M059J (cell line): ENCODE measurements around the gene TRPV5. TPM values are rescaled to one million over a fixed set of nuclear protein-coding genes. Genes with fewer than 3 reads are reported as not detected.

Experiments
- total RNA-seq: library from RNA; depleted of rRNA; stranded (reverse); fragments of >200 nt; shearing (Covaris generic); gene quantifications from 2 replicates; pipeline ENCODE4 v1.2.3, GENCODE V29; 2014; rRNA removed

Gene TRPV5
- total RNA-seq, 1 experiment from 2014 or later = not detected

Other genes with a start within 250 kb of the TRPV5 start
- gene PRSS1, start 184.3 kb downstream of the TRPV5 start, total RNA-seq = not detected in 2 replicates
- gene PRSS2, start 162.8 kb downstream of the TRPV5 start, total RNA-seq = not detected in 2 replicates
- gene EPHB6, start 78.7 kb downstream of the TRPV5 start, total RNA-seq = 0.02 TPM in 1 of 2 replicates, not detected in the other
- not detected in 2 replicates for gene TRPV6, start 48.0 kb downstream of the TRPV5 start, total RNA-seq
- not detected in 2 replicates for gene LLCFC1, start 5.7 kb upstream of the TRPV5 start, total RNA-seq
- 3.9 TPM in 1 of 2 replicates, not detected in the other for gene KEL, start 28.6 kb upstream of the TRPV5 start, total RNA-seq
- not detected in 2 replicates for gene OR9A2, start 93.4 kb upstream of the TRPV5 start, total RNA-seq
- gene OR6V1, start 118.6 kb upstream of the TRPV5 start, total RNA-seq = not detected in 2 replicates
- gene PIP, start 198.3 kb upstream of the TRPV5 start, total RNA-seq = not detected in 2 replicates
- gene TAS2R39, start 249.7 kb upstream of the TRPV5 start, total RNA-seq = not detected in 2 replicates